Measurements from ENCODE around the gene BROX. TPM values are rescaled to one million over a fixed set of nuclear protein-coding genes. Genes with fewer than 3 reads are reported as not detected.

BROX gene, protein sequence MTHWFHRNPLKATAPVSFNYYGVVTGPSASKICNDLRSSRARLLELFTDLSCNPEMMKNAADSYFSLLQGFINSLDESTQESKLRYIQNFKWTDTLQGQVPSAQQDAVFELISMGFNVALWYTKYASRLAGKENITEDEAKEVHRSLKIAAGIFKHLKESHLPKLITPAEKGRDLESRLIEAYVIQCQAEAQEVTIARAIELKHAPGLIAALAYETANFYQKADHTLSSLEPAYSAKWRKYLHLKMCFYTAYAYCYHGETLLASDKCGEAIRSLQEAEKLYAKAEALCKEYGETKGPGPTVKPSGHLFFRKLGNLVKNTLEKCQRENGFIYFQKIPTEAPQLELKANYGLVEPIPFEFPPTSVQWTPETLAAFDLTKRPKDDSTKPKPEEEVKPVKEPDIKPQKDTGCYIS
- total RNA-seq, result 38.2 and 52.2 TPM in 2 replicates

DNA sequence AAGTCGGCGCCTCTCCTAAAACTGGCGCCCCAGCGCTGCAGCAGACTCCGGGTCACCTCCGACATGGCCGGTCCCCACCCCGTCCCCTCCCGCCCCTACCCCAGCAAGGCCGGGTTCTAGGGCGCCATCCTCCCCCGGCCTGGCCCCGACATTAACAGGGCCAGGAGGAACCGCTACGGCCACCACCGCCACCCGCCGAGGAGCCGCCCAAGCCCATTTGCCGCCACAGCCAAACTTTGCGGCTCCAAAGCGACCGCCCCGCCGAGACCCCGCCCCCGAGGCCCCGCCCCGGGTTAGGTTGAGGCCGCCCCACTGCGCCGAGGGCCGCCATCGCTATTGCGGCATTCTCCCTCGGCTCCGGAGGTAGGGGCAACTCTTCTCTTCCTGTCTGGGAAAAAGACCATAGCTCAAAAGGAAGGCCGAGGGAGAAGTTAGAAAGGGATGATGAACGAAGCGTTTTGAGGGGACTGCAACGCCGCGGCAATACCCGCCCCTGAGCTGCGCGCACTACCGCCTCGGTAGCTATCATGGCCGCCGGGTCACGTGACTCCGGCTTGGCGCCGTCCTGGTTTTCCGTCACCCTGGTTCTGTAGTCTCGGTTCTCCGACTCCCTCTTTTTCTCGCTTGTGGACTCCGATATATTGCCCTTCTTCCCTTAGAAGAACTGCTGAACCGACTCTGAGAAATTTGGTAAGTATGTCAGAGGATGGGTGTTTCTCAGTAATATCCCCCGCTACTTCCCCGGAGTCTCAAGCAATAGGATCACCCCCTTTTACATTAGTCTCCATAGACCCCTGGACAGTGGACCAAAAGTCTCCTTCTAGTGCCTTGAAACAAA, at the start of gene BROX, which contains the start of gene AIDA:
Gene BROX (plus strand): TSS at position 312 of the 838 bp plus-strand sequence. CDS start 3,136 bp downstream, outside the sequence.
Gene AIDA (minus strand): TSS at position 239 of the 838 bp plus-strand sequence. CDS start 174 bp downstream, at position 65.

DNA sequence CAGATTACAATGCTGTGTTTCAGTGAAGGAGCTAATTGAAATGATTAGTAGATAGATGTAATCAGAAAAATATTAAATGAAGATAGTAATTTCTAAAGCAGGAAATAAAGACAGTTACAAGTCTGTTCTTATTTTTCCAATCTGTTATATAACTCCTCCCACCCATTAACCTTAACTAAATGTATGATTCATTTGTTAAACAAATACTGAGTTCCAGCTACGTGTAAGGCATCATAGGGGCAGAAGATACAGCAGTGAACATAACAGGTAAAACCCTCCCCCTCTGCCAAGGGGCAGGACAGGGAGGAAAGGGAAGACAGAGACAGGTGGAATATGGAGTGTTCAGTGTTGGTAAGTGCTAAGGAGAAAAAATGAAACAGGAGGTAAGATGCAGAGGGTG, 24.6 kb downstream of the BROX start, which contains the start of gene FAM177B:
Gene FAM177B (plus strand): TSS at position 231 of the 400 bp plus-strand sequence. CDS start 9,344 bp downstream, outside the sequence.

Other genes starting within 250 kb of the BROX start
- 0.20 and 0.37 TPM in 2 replicates for gene HHIPL2, start 164.5 kb upstream of the BROX start, total RNA-seq
- 9.9 and 13.7 TPM in 2 replicates for gene TAF1A, start 122.6 kb upstream of the BROX start, total RNA-seq
- gene MIA3, start 94.5 kb upstream of the BROX start, total RNA-seq, result 65.4 and 71.2 TPM in 2 replicates
- gene AIDA, start 73 bp upstream of the BROX start, total RNA-seq, result 42.4 and 45.2 TPM in 2 replicates
- gene FAM177B, start 24.6 kb downstream of the BROX start, total RNA-seq, result not detected in 2 replicates
- 5.3 and 7.0 TPM in 2 replicates for gene DISP1, start 102.5 kb downstream of the BROX start, total RNA-seq